IPS-18c (cell line): ENCODE measurements around the gene NFKBIE.

ENCODE experiments used
- H3K4me3 ChIP-seq: 2 replicates; pipeline ENCODE4 v1.7.0; 2013; ENCODE audit warnings: low read depth, mild to moderate bottlenecking, low read length, moderate library complexity; ENCODE audit not compliant: insufficient read depth
- H3K9me3 ChIP-seq: one replicate; pipeline ENCODE4 v1.6.1; 2013; ENCODE audit warnings: mild to moderate bottlenecking, low read length, moderate library complexity; ENCODE audit not compliant: control insufficient read depth, insufficient read depth

The NFKBIE gene

GRCh38 chr6:44265722-44266233, 427 bp upstream of the NFKBIE start:
- no peak overlapping the region for H3K4me3 ChIP-seq
- H3K9me3 ChIP-seq: no peaks in the 10 kb centered on the region

- Histone ChIP-seq H3K4me3 (peak overlapping the region; percentile 90), H3K9me3 (no peaks in the 10 kb centered on the region)
Observed at GRCh38 chr6:44264154-44265006, 971 bp downstream of the NFKBIE start.

- H3K9me3 ChIP-seq: no peaks in the 10 kb centered on the region
- peak overlapping the region; percentile 90 for H3K4me3 ChIP-seq
Observed at GRCh38 chr6:44263354-44264100, 1.8 kb downstream of the NFKBIE start.

GRCh38 chr6:44262467-44263353, 2.6 kb downstream of the NFKBIE start:
- Histone ChIP-seq H3K4me3 (peak overlapping the region; percentile 34), H3K9me3 (no peaks in the 10 kb centered on the region)

- H3K4me3 ChIP-seq: no peak overlapping the region
- H3K9me3 ChIP-seq: no peaks in the 10 kb centered on the region
Observed at GRCh38 chr6:44261581-44261980, 3.8 kb downstream of the NFKBIE start.

- Histone ChIP-seq H3K9me3 (no peaks in the 10 kb centered on the region), H3K4me3 (no peak overlapping the region)
Observed at GRCh38 chr6:44260451-44261297, 4.7 kb downstream of the NFKBIE start.

GRCh38 chr6:44260011-44260410, 5.3 kb downstream of the NFKBIE start:
- no peaks in the 10 kb centered on the region for H3K9me3 ChIP-seq
- H3K4me3 ChIP-seq: no peak overlapping the region

GRCh38 chr6:44258921-44259320, 6.4 kb downstream of the NFKBIE start:
- Histone ChIP-seq H3K9me3 (no peaks in the 10 kb centered on the region), H3K4me3 (no peak overlapping the region)

GRCh38 chr6:44258325-44258863, 7.0 kb downstream of the NFKBIE start:
- Histone ChIP-seq H3K4me3 (no peak overlapping the region), H3K9me3 (no peaks in the 10 kb centered on the region)

- H3K9me3 ChIP-seq: no peaks in the 10 kb centered on the region
- peak overlapping the region; percentile 84 for H3K4me3 ChIP-seq
Observed at GRCh38 chr6:44257753-44258324, 7.5 kb downstream of the NFKBIE start.

- Histone ChIP-seq H3K4me3 (peak within 1 kb of the TSS; percentile 84), H3K9me3 (no peaks in the 10 kb centered on the region)
Observed at GRCh38 chr6:44257025-44257752, 8.2 kb downstream of the NFKBIE start, which contains the start of gene SLC35B2. SLC35B2 (minus strand) TSS chr6:44257528; CDS start chr6:44257410, 118 bp downstream.

- peak overlapping the region; percentile 84 for H3K4me3 ChIP-seq
- no peaks in the 10 kb centered on the region for H3K9me3 ChIP-seq
Observed at GRCh38 chr6:44256775-44257024, 8.7 kb downstream of the NFKBIE start.

GRCh38 chr6:44255871-44256774, 9.2 kb downstream of the NFKBIE start:
- Histone ChIP-seq H3K9me3 (no peaks in the 10 kb centered on the region), H3K4me3 (peak overlapping the region; percentile 84)

GRCh38 chr6:44255105-44255808, 10.1 kb downstream of the NFKBIE start:
- no peaks in the 10 kb centered on the region for H3K9me3 ChIP-seq
- H3K4me3 ChIP-seq: no peak overlapping the region
